Measurements from ENCODE around the gene KIF26B.
"Not testable (repeated sequence)": the region's sequence is repeated elsewhere in the genome, so short reads cannot be mapped to it uniquely, and the experiment has no call there.

The KIF26B gene

GRCh38 chr1:245154429-245155271 lies at the start of gene KIF26B:
KIF26B (plus strand) TSS chr1:245154985; CDS start chr1:245155425, 440 bp downstream.
- peak; percentile 68 to 80 for DNase-seq

DNA sequence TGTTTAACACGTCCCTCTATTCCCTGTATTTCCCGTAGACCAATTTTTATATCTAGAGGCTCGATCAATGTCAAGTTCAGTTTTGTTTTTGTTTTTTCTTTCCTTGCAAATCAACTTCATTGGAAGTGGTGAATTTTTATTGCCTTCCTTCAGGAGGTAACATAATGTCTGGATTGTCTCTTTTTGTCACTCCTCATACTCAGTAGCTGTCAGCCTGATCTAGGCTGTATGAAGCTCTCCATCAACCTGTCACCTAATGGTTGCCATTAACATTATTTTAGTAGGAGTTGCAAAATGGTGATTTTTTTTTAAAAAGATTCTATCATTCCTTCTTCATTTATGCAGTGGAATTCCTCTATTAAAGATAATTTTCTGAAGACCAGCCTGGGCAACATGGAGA lies 49.7 kb upstream of the KIF26B start:
- DNase-seq = no peak

DNA sequence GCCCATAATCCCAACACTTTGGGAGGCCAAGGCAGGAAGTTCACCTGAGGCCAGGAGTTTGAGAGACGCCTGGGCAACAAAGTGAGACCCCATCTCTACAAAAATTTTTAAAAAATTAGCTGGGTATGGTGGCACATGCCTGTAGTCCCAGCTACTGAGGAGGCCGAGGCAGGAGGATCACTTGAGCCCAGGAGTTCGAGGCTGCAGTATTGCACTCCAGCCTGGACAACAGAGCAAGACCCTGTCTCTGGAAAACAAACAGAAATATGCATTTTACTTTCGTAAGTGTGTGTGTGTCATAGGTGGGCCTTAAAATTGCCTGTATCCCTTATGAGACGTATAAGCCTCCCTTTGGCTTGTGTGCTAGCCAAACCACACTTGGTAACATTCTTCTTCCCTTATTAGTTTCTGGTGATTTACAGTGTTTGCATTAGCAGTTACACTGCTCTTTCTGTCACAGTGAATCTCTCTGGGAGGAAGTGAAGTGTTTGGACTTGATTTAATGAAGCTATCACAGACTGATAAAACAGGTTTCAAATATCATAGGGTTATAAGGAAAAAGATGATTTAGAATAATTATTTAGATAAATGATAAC lies 48.9 kb upstream of the KIF26B start:
- DNase-seq = no peak

DNA sequence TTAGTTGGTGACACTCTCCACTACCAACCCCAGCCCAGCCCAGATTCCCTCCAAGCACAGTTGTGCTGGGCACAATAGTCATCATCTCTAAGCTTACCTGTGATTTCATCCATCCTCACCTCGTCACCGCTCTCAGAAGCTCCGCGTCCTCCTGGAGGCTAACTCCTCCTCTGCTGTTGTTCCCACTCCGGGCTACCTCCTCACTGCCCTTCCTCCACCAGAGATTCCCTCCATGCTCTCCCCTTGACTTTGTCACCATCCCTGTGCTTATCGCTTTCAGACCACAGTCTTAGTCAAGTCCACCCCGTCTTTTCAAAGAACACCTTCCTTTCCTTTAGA lies 47.0 kb upstream of the KIF26B start:
- DNase-seq = no peak

DNA sequence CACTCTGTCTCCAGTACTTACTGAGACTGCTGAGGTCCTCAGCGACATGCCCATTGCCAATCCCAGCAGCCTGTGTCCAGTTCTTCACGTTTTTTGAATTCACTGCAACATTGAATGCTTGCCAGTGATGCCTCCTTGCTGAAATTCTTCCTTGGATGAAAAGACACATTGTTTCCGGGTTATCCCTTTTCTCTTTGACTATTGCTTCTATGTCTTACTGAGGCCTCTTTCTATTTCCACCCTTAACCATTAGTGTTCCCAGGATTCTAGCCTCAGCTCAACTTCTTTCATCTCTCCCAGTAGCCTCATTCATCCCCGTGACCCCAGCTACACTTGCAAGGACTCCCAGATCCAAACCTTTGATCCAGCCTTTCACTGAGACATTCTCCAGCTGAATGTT lies 46.5 kb upstream of the KIF26B start:
- no peak for DNase-seq

DNA sequence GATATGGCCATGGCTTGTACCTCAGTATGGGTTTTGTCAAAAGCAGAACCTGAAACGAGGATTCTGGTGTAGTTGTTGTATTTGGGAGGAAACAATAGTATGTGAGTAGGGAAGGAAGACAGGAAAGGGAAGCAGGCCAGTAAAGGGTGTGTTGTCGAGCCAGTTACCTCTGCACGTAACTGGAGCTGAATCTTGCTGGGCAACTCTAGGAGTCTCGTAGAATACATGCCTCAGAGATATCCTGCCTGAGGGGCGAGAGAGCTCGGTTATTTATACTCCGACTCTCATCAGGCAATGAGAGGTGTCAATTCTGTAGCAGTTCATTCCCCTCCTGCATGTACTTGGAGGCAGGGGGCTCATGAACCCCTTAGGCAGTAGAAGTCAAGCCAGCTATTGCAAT lies 45.9 kb upstream of the KIF26B start:
- no peak for DNase-seq

DNA sequence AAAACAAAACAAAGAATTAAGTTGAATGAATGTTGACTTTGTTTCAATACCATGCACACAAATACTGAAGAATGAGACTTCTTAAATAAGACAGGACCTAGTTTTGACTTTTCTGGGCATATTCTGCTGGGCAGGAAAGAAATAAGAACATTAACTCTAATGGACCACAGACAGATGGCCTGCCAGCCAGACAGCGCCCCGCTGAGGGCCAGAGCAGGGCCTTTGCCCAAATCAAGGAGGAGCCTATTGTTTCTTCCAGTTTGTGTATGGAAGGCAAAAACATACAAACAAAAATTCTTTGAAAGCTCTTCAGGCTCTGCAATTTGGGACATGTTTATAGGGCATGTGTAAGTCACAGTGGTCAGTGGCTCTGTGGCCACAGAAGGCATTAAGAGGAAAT lies 44.4 kb upstream of the KIF26B start:
- no peak for DNase-seq

GRCh38 chr1:245111073-245111472 lies 43.7 kb upstream of the KIF26B start:
- no peak for DNase-seq

- no peak for DNase-seq
These were observed 41.1 kb upstream of the KIF26B start for GRCh38 chr1:245113649-245114048.

DNA sequence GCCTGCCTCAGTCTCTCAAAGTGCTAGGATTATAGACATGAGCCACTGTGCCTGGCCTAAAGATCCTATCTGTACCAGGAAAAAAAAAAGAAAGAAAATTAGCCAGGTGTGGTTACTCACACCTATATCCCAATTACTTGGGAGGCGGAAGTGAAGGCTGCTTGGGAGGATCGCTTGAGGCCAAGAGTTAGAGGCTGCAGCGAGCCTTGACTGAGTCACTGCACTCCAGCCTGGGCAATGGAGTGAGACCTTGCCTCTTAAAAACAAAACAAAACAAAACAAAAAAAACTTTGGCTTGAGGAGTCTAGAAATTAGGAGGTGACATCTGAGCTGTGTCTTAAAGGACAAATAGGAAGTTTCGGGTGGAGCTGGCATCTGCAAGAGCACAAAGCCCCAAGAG lies 38.7 kb upstream of the KIF26B start:
- no peak for DNase-seq

GRCh38 chr1:245116751-245117150 lies 38.0 kb upstream of the KIF26B start:
- no peak for DNase-seq

DNA sequence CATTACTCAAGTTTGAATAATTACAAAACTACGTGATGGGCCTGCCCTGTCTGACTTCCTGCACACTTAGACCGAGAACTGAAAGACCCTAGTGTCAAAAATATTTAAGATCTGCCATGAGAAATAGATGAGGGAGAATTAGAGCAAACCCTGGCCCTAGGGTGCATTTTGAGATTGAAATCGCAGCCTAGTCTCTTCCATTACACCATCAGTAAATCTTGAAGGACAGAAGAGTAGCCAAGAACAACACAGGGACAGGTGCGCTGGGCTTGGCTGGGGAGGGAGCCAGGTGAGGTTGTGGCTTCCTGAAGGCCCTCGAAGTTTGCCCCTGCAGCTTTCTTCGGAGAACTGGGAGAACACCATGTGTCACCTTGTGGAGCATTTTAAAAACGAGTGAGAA lies 36.7 kb upstream of the KIF26B start:
- no peak for DNase-seq

DNA sequence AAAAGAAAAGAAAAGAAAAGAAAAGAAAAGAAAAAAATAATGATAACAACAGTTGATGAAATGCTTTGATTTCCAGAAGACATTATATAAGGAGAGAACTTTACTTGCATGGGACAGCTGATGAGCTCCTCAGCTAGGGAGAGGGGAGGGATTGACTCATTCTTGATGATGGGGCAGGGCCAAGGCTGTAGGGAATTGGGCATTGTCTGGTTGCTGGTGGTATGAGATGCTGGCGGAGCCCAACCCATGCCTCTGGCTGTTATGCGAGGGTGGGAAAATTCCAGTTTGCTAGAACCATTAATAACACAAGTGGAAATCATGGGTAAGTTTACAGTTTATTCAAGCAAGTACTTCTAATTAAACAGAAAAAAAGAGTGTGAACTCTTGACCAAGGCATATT lies 36.0 kb upstream of the KIF26B start:
- DNase-seq = no peak

DNA sequence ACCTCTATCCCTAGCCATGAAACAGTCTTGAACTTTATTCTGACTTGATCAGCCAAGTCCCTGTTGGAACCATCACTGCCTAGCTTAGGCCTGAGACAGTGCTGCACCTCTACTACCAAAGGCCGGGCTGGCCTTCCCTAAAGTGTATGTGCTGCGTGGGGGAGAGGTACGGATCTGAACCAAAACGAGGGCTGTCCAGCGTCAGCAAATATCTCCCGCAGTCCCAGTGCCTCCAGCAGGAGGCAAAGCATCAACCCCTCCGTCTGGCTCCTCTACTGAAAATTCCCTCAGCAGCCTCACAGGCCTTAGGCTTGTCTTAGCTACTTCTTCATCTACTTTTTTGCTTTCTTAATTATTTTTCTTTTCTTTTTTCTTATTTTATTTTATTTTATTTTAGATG lies 33.3 kb upstream of the KIF26B start:
- DNase-seq = no peak

DNA sequence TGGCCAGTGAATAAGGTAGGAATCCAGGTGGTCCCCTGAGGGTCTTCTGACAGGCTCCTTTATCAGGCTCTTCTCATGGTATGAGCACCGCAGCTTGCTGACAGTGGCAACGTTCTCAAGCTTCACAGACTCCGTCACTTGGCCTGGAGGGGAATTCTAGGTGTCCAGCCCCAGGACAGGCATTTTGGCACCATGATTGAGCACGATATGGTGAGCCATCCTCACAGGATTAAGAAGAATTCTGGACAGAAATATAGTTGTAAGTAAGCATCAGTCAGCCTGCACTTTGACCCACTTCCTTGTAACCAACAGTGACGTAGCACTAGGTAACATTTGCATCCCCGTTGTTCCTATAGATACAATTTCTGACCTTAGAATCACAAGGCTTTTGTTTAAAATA lies 30.5 kb upstream of the KIF26B start:
- no peak for DNase-seq

DNA sequence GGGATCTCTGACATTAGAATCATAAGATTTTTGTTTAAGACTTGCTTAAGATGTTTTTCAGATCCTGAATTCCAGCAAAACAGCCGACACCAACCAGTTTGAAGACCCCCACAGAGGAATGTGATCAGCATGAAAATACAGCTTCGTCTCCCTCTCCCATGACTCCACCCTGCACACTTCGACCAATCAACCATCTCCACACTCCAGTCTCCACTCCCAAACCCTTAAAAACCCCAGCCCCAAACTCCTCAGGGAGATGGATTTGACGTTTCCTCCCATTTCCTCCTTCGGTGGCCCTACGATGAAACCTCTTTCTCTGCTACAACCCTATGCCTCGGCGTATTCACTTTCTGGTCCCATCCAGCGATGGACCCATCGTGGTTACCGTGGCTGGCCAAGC lies 30.1 kb upstream of the KIF26B start:
- no peak for DNase-seq

GRCh38 chr1:245126530-245126929 lies 28.3 kb upstream of the KIF26B start:
- DNase-seq = no peak

DNA sequence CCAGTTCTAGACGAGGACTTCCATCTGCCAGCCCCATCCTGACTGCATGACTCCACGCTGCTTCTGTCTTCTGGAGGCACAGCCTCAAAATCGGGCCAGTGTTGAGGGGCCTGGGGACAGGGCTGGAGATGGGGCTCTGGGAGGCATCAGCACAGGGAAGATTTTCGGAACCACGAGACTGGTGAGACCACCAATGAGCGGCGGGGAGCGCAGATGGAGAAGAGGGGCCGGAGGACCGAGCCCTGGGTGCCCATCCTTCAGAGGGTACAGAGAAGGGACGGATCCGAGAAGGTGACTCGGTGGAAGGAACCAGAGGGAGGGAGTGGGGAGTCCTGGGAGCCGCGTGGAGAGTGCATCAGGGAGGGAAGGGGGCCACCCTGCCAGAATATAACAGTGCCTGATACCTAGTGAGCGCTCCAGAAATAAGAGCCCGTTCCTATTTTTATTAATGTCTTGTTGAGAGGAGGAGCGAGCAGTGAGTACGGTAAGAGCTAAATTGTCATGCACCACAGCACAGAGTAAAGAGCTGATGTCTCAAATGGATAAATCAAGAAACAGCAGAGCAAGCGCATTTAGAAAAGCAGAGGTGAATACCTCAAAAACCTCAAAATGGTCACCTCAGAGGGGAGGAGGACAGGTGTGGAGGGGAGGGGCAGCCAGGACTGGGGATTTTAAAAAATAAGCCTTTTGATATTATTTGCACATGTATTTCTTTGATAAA lies 26.2 kb upstream of the KIF26B start:
- DNase-seq = no peak

GRCh38 chr1:245129319-245130240 lies 25.2 kb upstream of the KIF26B start:
- no peak for DNase-seq

GRCh38 chr1:245130281-245131025 lies 24.3 kb upstream of the KIF26B start:
- DNase-seq = not testable (repeated sequence)

GRCh38 chr1:245131026-245131393 lies 23.8 kb upstream of the KIF26B start:
- no peak for DNase-seq

DNA sequence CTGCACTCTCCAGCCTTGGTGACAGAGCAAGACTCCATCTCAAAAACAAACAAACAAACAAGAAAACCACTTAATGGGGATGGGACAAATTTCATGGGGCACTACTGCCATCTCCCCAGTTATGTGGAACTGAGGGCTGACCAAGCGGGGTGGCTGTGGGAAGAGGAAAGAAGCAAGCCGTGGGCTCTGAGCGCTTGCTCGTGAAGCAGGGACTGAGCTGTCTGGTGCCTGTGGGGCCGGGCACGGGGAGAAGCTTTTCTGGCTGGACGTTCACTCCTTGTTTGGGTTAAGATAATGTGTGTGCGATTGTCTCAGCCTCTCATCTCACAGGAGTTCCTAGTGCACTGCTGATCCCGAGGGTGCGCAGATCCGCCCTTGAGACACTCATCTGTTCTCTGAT lies 22.0 kb upstream of the KIF26B start:
- no peak for DNase-seq

Measured in NCI-H526 (cell line).